ENCODE data around the gene UTP25. TPM values are rescaled to one million over a fixed set of nuclear protein-coding genes. Genes with fewer than 3 reads are reported as not detected.

The UTP25 gene, protein sequence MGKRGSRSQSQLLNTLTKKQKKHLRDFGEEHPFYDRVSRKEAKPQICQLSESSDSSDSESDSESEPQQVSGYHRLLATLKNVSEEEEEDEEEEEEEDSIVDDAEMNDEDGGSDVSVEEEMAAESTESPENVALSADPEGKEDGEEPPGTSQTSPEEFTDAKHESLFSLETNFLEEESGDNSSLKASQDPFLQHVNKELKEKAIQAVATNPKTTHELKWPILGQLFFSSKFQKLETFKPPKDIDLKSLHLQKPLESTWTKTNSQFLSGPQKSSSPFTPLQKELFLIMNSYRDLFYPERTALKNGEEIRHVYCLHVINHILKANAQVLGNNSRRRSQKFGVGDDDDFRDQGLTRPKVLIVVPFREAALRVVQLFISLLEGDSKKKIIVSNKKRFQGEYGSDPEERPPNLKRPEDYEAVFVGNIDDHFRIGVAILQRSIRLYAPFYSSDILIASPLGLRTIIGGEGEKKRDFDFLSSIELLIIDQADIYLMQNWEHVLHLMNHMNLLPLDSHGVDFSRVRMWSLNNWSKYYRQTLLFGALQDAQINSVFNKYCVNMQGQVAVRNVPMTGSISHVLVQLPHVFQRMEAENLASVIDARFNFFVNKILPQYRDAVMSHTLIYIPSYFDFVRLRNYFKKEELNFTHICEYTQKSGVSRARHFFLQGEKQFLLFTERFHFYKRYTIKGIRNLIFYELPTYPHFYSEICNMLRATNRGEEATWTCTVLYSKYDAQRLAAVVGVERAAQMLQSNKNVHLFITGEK
- 17.7 and 18.3 TPM in 2 replicates for total RNA-seq

DNA sequence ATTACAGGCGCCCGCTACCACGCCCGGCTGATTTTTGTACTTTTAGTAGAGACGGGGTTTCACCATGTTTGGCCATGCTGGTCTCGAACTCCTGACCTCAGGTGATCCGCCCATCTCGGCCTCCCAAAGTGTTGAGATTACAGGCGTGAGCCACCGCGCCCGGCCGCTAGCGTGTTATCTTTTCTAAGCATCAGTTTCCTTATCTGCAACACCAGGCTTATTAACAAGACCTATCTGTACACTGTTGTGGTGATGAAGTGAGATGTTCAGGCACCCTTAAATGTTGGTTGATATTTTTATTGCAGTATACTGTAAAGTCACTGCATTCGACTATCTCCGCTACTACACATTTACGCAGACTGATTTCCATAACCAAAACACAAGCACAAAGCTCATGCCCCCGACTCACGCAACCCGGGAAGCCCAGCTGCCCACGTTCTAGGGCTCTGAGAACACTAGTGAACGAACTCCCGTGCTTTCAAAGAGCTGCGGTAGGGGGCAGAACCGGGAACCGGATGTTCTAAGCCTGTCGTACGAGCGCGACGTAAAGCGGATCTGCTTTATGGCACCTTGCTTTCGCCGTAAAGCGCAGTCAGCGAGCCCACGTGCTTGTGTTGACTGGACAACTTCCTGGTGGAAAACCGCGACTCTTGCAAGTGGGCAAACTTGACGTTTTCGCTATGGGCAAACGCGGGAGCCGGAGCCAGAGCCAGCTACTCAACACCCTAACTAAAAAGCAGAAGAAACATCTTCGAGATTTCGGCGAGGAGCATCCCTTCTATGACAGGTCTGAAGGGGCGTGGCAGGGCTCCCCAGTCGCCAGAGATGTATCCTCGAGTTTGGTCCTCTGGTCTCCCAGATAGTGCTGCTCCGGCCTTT lies at the start of gene UTP25:
UTP25 (plus strand) TSS at position 589 of the 879 bp plus-strand sequence; CDS start at position 681, 92 bp downstream.
- H3K36me3 Mint-ChIP-seq (ENCODE audit: low read depth) = peaks cover 25% of the 10 kb centered on the region
- H3K27ac Mint-ChIP-seq = peak within 1 kb of the TSS; percentile 90
- H3K27me3 Mint-ChIP-seq (ENCODE audit: insufficient read depth) = peaks cover 9% of the 10 kb centered on the region
- H3K4me3 Mint-ChIP-seq = peak within 1 kb of the TSS; percentile 93
- H3K4me1 Mint-ChIP-seq (ENCODE audit: low read depth) = peaks cover 51% of the 10 kb centered on the region
- intact Hi-C loops (cut with micrococcal nuclease) = loop anchor here (1.0 to 2.0 kb wide), 6 partner anchors 43 to 505 kb away; partner anchors contain the start of genes C1orf74 and TRAF3IP3
- H3K9me3 Mint-ChIP-seq = no peaks in the 10 kb centered on the region
- peak; percentile 89 for DNase-seq (ENCODE audit: low spot score)

- Mint-ChIP-seq H3K4me3 (no peak overlapping the region), H3K9me3 (no peaks in the 10 kb centered on the region), H3K36me3 (ENCODE audit: low read depth) (peaks cover 71% of the 10 kb centered on the region), H3K27ac (peak overlapping the region; percentile 8), H3K27me3 (ENCODE audit: insufficient read depth) (no peaks in the 10 kb centered on the region), H3K4me1 (ENCODE audit: low read depth) (peaks cover 65% of the 10 kb centered on the region)
- DNase-seq (ENCODE audit: low spot score) = no peak
- intact Hi-C loops (cut with micrococcal nuclease) = no loop called here
Observed at GRCh38 chr1:209778102-209778501, 49.7 kb upstream of the UTP25 start.

GRCh38 chr1:209780268-209780667 lies 47.5 kb upstream of the UTP25 start:
- Mint-ChIP-seq H3K9me3 (no peaks in the 10 kb centered on the region), H3K4me3 (no peak overlapping the region), H3K4me1 (ENCODE audit: low read depth) (peaks cover 74% of the 10 kb centered on the region), H3K36me3 (ENCODE audit: low read depth) (peaks cover 58% of the 10 kb centered on the region), H3K27me3 (ENCODE audit: insufficient read depth) (no peaks in the 10 kb centered on the region), H3K27ac (peak overlapping the region; percentile 81)
- intact Hi-C loops (cut with micrococcal nuclease) = no loop called here
- DNase-seq (ENCODE audit: low spot score) = no peak

- Mint-ChIP-seq H3K27ac (peak overlapping the region; percentile 96), H3K36me3 (ENCODE audit: low read depth) (peaks cover 35% of the 10 kb centered on the region), H3K4me3 (peak overlapping the region; percentile 90), H3K9me3 (no peaks in the 10 kb centered on the region), H3K4me1 (ENCODE audit: low read depth) (peaks cover 75% of the 10 kb centered on the region), H3K27me3 (ENCODE audit: insufficient read depth) (no peaks in the 10 kb centered on the region)
- no peak for DNase-seq (ENCODE audit: low spot score)
- intact Hi-C loops (cut with micrococcal nuclease) = no loop called here
Observed at GRCh38 chr1:209783386-209783785, 44.4 kb upstream of the UTP25 start.

DNA sequence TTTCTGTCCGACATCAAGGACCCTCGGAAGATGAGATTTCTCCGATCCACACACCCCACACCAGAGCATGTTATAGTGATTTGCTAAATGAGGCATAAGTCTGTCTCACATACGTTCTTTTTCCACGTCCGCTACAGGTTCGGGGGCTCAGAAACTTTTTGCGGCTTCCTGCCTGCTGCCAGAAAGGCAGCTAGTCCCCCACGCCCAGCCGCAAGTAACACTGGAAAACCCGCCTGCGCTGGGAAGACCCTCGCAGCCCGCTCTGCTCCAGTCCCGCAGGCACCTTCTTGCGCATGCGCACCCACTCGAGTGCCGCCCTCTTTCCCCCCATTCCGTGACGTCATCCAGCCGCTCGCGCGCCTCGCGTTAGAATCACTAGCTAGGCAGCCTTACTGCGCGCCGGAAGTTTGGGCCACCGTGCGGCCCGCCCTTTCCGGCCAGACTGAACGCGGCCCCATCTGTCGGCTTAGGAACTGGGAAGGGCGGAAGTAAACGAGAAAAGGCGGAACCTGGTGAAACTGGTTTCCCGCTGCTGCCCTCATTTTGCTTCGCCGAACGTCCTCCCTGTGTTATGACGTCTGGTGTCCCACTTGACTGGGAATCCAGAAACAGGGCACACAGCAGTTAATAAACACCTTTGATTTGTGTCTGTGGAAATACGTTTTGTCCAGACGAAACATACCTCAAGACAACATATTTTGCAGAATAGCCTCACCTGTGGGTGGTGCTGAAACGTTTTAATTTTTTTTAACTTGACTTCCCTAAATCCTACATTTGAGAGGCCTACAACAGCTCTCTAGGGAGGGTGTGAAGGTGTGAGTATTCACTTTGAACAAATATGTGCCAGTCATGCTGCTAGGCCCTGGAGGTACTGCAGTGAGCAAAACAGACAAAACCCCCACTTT lies 43.3 kb upstream of the UTP25 start, which contains the start of gene C1orf74:
C1orf74 (minus strand) TSS at position 295 of the 905 bp plus-strand sequence. CDS start 925 bp downstream, outside the sequence.
- peak within 1 kb of the TSS; percentile 90 for H3K4me3 Mint-ChIP-seq
- intact Hi-C loops (cut with micrococcal nuclease) = loop anchor here (1.0 to 2.0 kb wide), 5 partner anchors 16 to 60 kb away; partner anchors contain the start of genes TRAF3IP3 and UTP25
- DNase-seq (ENCODE audit: low spot score) = peak; percentile 100
- H3K36me3 Mint-ChIP-seq (ENCODE audit: low read depth) = peaks cover 25% of the 10 kb centered on the region
- H3K4me1 Mint-ChIP-seq (ENCODE audit: low read depth) = peaks cover 71% of the 10 kb centered on the region
- H3K27me3 Mint-ChIP-seq (ENCODE audit: insufficient read depth) = no peaks in the 10 kb centered on the region
- peak within 1 kb of the TSS; percentile 96 for H3K27ac Mint-ChIP-seq
- H3K9me3 Mint-ChIP-seq = no peaks in the 10 kb centered on the region

- no peaks in the 10 kb centered on the region for H3K27me3 Mint-ChIP-seq (ENCODE audit: insufficient read depth)
- no peak overlapping the region for H3K4me3 Mint-ChIP-seq
- H3K9me3 Mint-ChIP-seq = no peaks in the 10 kb centered on the region
- H3K36me3 Mint-ChIP-seq (ENCODE audit: low read depth) = peaks cover 17% of the 10 kb centered on the region
- no peak overlapping the region for H3K27ac Mint-ChIP-seq
- intact Hi-C loops (cut with micrococcal nuclease) = loop anchor here (2.0 kb wide), 1 partner anchor 61 kb away; no protein-coding TSS in a partner anchor
- peaks cover 71% of the 10 kb centered on the region for H3K4me1 Mint-ChIP-seq (ENCODE audit: low read depth)
- no peak for DNase-seq (ENCODE audit: low spot score)
Observed at GRCh38 chr1:209785592-209785991, 42.2 kb upstream of the UTP25 start.

- no peaks in the 10 kb centered on the region for H3K9me3 Mint-ChIP-seq
- no peak overlapping the region for H3K4me3 Mint-ChIP-seq
- H3K27me3 Mint-ChIP-seq (ENCODE audit: insufficient read depth) = no peaks in the 10 kb centered on the region
- H3K4me1 Mint-ChIP-seq (ENCODE audit: low read depth) = peaks cover 71% of the 10 kb centered on the region
- no peak for DNase-seq (ENCODE audit: low spot score)
- H3K27ac Mint-ChIP-seq = no peak overlapping the region
- intact Hi-C loops (cut with micrococcal nuclease) = no loop called here
- peaks cover 17% of the 10 kb centered on the region for H3K36me3 Mint-ChIP-seq (ENCODE audit: low read depth)
Observed at GRCh38 chr1:209786146-209786545, 41.6 kb upstream of the UTP25 start.

DNA sequence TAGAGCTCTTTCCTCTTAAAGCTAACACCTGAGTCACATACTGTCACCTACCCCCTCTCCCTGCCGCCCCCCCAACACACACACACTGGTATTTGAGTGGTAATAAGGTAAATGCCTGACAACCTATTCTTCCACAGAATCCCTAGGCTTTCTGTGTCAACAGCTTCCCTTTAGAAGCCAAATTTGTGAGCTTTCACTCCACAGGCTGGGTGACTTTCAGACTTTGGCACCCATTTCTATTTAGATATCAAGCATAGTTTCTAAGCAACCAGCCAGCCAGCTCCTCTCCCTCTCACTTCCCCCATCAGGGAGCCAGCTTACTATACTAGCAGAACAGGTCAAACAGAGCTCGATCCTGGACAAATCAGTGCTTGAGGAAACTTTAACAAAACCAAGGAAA lies 40.2 kb upstream of the UTP25 start:
- no peak for DNase-seq (ENCODE audit: low spot score)
- H3K36me3 Mint-ChIP-seq (ENCODE audit: low read depth) = peaks cover 11% of the 10 kb centered on the region
- no peaks in the 10 kb centered on the region for H3K27me3 Mint-ChIP-seq (ENCODE audit: insufficient read depth)
- no peaks in the 10 kb centered on the region for H3K9me3 Mint-ChIP-seq
- intact Hi-C loops (cut with micrococcal nuclease) = no loop called here
- H3K4me3 Mint-ChIP-seq = no peak overlapping the region
- peaks cover 72% of the 10 kb centered on the region for H3K4me1 Mint-ChIP-seq (ENCODE audit: low read depth)
- no peak overlapping the region for H3K27ac Mint-ChIP-seq

DNA sequence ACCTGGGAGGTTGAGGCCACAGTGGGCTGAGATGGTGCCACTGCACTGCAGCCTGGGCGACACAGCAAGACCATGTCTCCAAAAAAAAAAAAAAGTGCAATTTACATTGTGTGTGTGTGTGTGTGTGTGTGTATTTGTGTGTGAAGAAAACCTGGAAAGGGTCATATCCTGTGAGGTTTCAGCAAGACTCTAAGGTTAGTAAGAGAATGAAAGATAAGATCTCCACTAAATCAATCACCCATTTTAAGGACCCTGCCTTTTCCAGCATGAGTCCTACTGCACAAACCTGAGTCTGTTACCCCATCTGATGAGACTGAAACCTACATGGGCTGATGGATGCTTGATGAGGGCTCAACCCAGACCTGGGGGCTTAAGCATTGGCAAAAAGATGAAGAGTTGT lies 38.5 kb upstream of the UTP25 start:
- intact Hi-C loops (cut with micrococcal nuclease) = no loop called here
- Mint-ChIP-seq H3K36me3 (ENCODE audit: low read depth) (peaks cover 5% of the 10 kb centered on the region), H3K27ac (peak overlapping the region; percentile 54), H3K27me3 (ENCODE audit: insufficient read depth) (peaks cover 2% of the 10 kb centered on the region), H3K4me3 (no peak overlapping the region), H3K4me1 (ENCODE audit: low read depth) (peaks cover 57% of the 10 kb centered on the region), H3K9me3 (peaks cover 7% of the 10 kb centered on the region)
- no peak for DNase-seq (ENCODE audit: low spot score)

DNA sequence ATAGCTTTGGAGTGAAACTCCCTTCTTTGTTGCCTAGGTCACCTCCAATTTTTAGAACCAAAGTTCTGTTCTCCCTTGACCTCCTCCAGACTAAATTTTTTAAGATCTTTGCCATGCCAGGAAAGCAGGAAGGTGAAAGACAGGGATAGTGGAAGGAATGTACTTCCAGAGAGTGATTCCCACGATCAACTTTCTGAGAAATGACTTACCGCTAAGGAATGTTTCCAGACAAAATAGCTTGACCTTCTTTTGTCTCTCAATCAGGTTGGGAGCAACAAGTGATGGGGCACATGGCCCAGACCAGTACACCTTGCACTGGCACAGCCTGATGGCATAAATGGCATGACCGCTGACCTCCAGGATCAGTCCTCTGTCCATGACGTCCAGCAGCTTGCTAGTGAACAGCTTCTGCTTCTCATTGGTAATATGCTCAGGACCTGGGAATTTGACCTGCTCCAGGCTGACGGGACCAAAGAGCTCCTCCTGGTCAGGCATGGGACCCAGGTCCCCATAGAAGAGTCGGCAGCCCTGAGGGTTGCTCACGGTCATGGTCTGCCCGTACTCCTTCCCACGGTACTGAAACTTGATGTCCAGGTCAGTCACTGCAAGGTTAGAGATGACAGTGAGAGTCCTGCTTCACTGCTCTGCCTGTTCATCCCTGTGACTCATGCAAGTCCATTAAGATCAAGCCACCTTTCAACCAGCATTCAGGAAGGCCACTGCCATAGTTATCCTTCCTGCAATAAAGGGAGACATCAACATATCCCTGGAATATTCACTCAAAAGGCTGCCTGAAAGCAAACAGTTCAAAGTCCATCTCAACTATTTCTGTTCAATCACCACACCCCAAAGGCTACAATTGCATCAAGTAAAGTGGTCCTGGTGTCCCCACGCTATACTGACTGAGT lies 37.2 kb upstream of the UTP25 start:
- no peak for DNase-seq (ENCODE audit: low spot score)
- Mint-ChIP-seq H3K4me3 (no peak overlapping the region), H3K9me3 (peaks cover 10% of the 10 kb centered on the region), H3K36me3 (ENCODE audit: low read depth) (peaks cover 2% of the 10 kb centered on the region), H3K4me1 (ENCODE audit: low read depth) (peaks cover 44% of the 10 kb centered on the region), H3K27ac (no peak overlapping the region), H3K27me3 (ENCODE audit: insufficient read depth) (peaks cover 2% of the 10 kb centered on the region)
- intact Hi-C loops (cut with micrococcal nuclease) = no loop called here

- no peak overlapping the region for H3K27ac Mint-ChIP-seq
- peaks cover 3% of the 10 kb centered on the region for H3K27me3 Mint-ChIP-seq (ENCODE audit: insufficient read depth)
- H3K4me1 Mint-ChIP-seq (ENCODE audit: low read depth) = peaks cover 37% of the 10 kb centered on the region
- no peak for DNase-seq (ENCODE audit: low spot score)
- intact Hi-C loops (cut with micrococcal nuclease) = no loop called here
- no peak overlapping the region for H3K4me3 Mint-ChIP-seq
- H3K9me3 Mint-ChIP-seq = peaks cover 10% of the 10 kb centered on the region
- H3K36me3 Mint-ChIP-seq (ENCODE audit: low read depth) = peaks cover 2% of the 10 kb centered on the region
Observed at GRCh38 chr1:209791920-209792319, 35.9 kb upstream of the UTP25 start.
